OCI-LY7 (cell line): ENCODE measurements around the gene BICD2. TPM values are rescaled to one million over a fixed set of nuclear protein-coding genes. Genes with fewer than 3 reads are reported as not detected.

ENCODE experiments used
- BruUV-seq: library from RNA; stranded (reverse); fragments of 400-500 nt; replicated peaks from 2 replicates; lab custom pipeline; 2021; lab: Mats Ljungman, UMichigan
- CTCF ChIA-PET: fragments of 300-600 bp; sonication (Branson Sonifier 250); formaldehyde crosslinking; loops from one replicate; lab custom pipeline; 2022; ENCODE audit warnings: antibody characterized with exemption; ENCODE audit not compliant: unreplicated experiment; lab: Charles Lee
- POLR2A ChIA-PET: fragments of 300-600 bp; sonication (Branson Sonifier 250); formaldehyde crosslinking; loops from one replicate; lab custom pipeline; 2022; ENCODE audit warnings: antibody characterized with exemption; lab: Charles Lee
- DNase-seq: peaks from one replicate; pipeline ENCODE4 v3.0.0-alpha.2; 2015; ENCODE audit warnings: low spot score
- H2AFZ ChIP-seq: fragments of 200-600 bp; sonication (generic), shearing (Covaris generic); 2 replicates; pipeline ENCODE4 v1.6.1; 2014; ENCODE audit warnings: mild to moderate bottlenecking, antibody characterized with exemption, low read length, moderate library complexity
- H3K27ac ChIP-seq: fragments of 200-600 bp; sonication (generic); 2 replicates; pipeline ENCODE4 v1.5.1; 2014; ENCODE audit warnings: mixed run types, low read depth, mild to moderate bottlenecking, moderate library complexity, low read length, inconsistent platforms; ENCODE audit not compliant: poor library complexity, severe bottlenecking
- H3K36me3 ChIP-seq: fragments of 200-600 bp; sonication (generic); 2 replicates; pipeline ENCODE4 v1.6.1; 2014; ENCODE audit warnings: mild to moderate bottlenecking, antibody characterized with exemption, low read length, moderate library complexity, mixed read lengths; ENCODE audit not compliant: insufficient read depth
- H3K4me1 ChIP-seq: fragments of 200-600 bp; sonication (generic); 2 replicates; pipeline ENCODE4 v1.5.1; 2014; ENCODE audit warnings: mild to moderate bottlenecking, low read length; ENCODE audit not compliant: insufficient read depth, poor library complexity, severe bottlenecking
- H3K4me2 ChIP-seq: fragments of 200-600 bp; sonication (generic); 2 replicates; pipeline ENCODE4 v1.6.1; 2014; ENCODE audit warnings: mild to moderate bottlenecking, low read length
- H3K4me3 ChIP-seq: fragments of 200-600 bp; sonication (generic); 2 replicates; pipeline ENCODE4 v1.5.1; 2014; ENCODE audit warnings: mild to moderate bottlenecking, low read depth, low read length; ENCODE audit not compliant: poor library complexity, severe bottlenecking
- H3K79me2 ChIP-seq: fragments of 200-600 bp; sonication (generic); 2 replicates; pipeline ENCODE4 v1.6.1; 2016; ENCODE audit warnings: low read depth, mild to moderate bottlenecking, low read length, moderate library complexity, mixed read lengths; ENCODE audit not compliant: insufficient read depth
- H3K9me2 ChIP-seq: fragments of 200-600 bp; sonication (generic); 2 replicates; pipeline ENCODE4 v1.6.1; 2016; ENCODE audit warnings: mild to moderate bottlenecking, low read length, mixed read lengths; ENCODE audit not compliant: insufficient read depth
- H3K9me3 ChIP-seq: fragments of 200-600 bp; sonication (generic); 2 replicates; pipeline ENCODE4 v1.6.1; 2014; ENCODE audit warnings: mild to moderate bottlenecking, mixed run types, low read length, mixed read lengths
- H4K20me1 ChIP-seq: fragments of 200-600 bp; sonication (generic); 2 replicates; pipeline ENCODE4 v1.6.1; 2014; ENCODE audit warnings: mild to moderate bottlenecking, antibody characterized with exemption, low read length, moderate library complexity, mixed read lengths; ENCODE audit not compliant: insufficient read depth
- CTCF ChIP-seq: fragments of 200-600 bp; sonication (generic); conservative IDR thresholded peaks from 2 replicates; pipeline ENCODE4 v1.5.1; 2014; ENCODE audit warnings: mild to moderate bottlenecking, antibody characterized with exemption, low read length, moderate library complexity, mixed read lengths
- EZH2phosphoT487 ChIP-seq: fragments of 200-600 bp; sonication (generic); IDR thresholded peaks from 2 replicates; pipeline ENCODE4 v1.6.1; 2018; ENCODE audit warnings: low read depth, borderline replicate concordance, mild to moderate bottlenecking, mixed run types, antibody characterized with exemption, low read length, moderate library complexity, mixed read lengths
- intact Hi-C: fragments of 100-400 bp; cut with micrococcal nuclease; formaldehyde crosslinking; loops from one replicate; pipeline ENCODE4 v1.10.0; 2022; ENCODE audit not compliant: unreplicated experiment
- total RNA-seq, 2 experiments: library from RNA; depleted of rRNA in 1 of 2; stranded (reverse); fragments of >200 nt in 1 of 2; shearing (Covaris generic) in 1 of 2; gene quantifications; 2 replicates each; pipeline ENCODE4 v1.2.3, GENCODE V29; 2014 to 2022

BICD2 gene
- total RNA-seq, 2 experiments from 2014 or later = 46.5 to 71.0 TPM

DNA sequence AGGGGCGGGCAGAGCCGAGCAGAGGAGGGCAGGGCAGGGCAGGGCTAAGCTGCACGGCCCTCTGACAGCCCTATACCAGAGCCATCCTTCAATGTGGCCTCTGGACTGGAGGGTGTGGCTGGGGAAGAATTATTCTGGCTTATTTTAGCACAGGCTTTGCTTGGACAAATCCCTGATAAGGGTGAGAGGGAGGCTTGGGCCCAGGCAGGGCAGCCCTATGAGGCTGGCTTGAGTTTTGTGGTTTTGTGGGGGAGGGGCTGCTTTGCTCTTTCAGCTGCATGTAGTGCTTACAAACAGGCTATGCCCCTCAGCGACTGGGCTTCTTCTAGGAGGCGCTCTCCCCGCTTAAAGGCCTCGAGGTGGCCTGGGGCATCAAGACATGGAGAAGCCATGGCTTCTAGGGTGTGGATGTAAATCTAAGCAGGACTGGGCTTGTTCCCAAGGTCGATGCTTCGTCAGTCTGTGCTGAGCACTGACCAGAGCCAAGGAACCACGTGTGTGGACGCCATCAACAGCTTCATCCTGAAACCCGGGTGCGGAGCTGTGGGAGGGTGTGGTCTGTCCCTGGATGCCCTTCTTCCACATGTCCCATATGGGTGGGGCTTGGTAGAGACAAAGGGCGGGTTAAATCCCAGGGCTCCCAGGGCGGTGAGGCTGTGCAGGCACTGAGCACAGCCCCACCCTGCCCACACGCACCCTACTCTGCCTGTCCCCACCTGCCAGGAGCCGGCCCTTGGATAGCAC is 49.0 kb downstream of the BICD2 start:
- BruUV-seq = no TSS peak
- ChIA-PET POLR2A (interaction anchor here (0.5 kb wide), 1 partner anchor 478 kb away, joined by 3 read pairs; no protein-coding TSS in a partner anchor), CTCF (interaction anchor here (1.5 kb wide), 2 partner anchors 13 to 75 kb away, joined by 6 to 8 read pairs; no protein-coding TSS in a partner anchor)
- H3K27ac ChIP-seq = no peak overlapping the region
- H3K9me2 ChIP-seq = no peaks in the 10 kb centered on the region
- H2AFZ ChIP-seq = no peak overlapping the region
- no peaks in the 10 kb centered on the region for H4K20me1 ChIP-seq
- H3K4me2 ChIP-seq = no peak overlapping the region
- H3K4me3 ChIP-seq = no peak overlapping the region
- no peaks in the 10 kb centered on the region for H3K79me2 ChIP-seq
- DNase-seq = no peak
- intact Hi-C loops = loop anchor here (1.0 to 2.0 kb wide), 3 partner anchors 45 to 75 kb away; partner anchors contain the start of gene IPPK
- no peak for TF ChIP-seq CTCF
- no peak for TF ChIP-seq EZH2phosphoT487
- peaks cover 99% of the 10 kb centered on the region for H3K36me3 ChIP-seq
- peaks cover 49% of the 10 kb centered on the region for H3K4me1 ChIP-seq
- no peaks in the 10 kb centered on the region for H3K9me3 ChIP-seq

DNA sequence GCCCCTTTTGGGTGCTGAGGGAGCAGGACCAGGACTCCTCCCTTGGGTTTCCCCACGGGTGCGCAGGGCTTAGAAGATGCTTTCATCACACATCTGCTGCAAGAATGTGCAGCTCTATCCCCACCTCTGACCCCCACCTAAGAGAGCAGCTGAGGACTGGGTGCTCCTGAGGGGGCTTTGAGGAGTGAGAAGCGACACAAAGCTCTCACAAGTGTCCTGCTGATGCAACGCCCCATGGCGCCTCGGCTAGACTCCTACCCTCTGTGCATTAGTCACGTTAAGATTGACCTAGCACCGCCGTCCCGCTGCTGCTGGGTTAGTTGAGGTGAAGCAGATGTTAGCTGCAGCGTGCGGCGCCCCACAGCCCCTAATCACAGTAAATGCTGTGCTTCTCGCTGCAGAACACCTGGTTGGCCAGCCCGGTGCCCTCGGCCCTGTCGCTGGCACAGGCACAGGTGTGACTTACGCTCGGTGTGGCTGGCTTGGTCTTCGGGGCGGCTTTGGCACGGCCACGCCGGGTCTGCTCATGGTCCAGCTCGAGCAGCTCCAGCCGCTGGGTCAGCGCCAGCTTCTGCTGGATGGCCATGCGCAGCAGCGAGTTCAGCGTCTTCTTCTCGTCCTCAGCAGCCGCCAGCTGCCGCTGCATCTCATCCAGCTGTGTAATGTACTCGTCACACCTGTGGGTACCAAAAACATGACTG is 49.7 kb downstream of the BICD2 start:
- Histone ChIP-seq H3K9me3 (no peaks in the 10 kb centered on the region), H3K79me2 (no peaks in the 10 kb centered on the region), H3K4me2 (no peak overlapping the region), H3K4me3 (no peak overlapping the region), H3K4me1 (peaks cover 42% of the 10 kb centered on the region), H3K36me3 (peaks cover 99% of the 10 kb centered on the region), H3K9me2 (no peaks in the 10 kb centered on the region), H3K27ac (no peak overlapping the region), H4K20me1 (no peaks in the 10 kb centered on the region), H2AFZ (no peak overlapping the region)
- ChIA-PET CTCF (interaction anchor here (1.1 kb wide), 1 partner anchor 44 kb away, joined by 4 read pairs; no protein-coding TSS in a partner anchor), POLR2A (no interaction called here)
- DNase-seq = no peak
- no TSS peak for BruUV-seq
- intact Hi-C loops = no loop called here
- TF ChIP-seq CTCF = no peak
